Measurements from ENCODE around the gene TULP1. TPM values are rescaled to one million over a fixed set of nuclear protein-coding genes. Genes with fewer than 3 reads are reported as not detected.

The TULP1 gene
- total RNA-seq, 1 experiment from 2014 or later: not detected

GRCh38 chr6:35453236-35453635 is 59.5 kb downstream of the TULP1 start:
- DNase-seq: no peak
- CTCF ChIA-PET: interaction anchor here (0.9 to 1.0 kb wide), 2 partner anchors 15 to 99 kb away, joined by 3 to 5 read pairs; partner anchors contain the start of gene RPL10A
- H3K36me3 ChIP-seq (ENCODE audit: low read depth, low read length): no peaks in the 10 kb centered on the region; the same call in 1 of the 2 replicates
- peak overlapping the region; percentile 80 for H3K4me2 ChIP-seq (ENCODE audit: low read length)
- no peak overlapping the region for H3K27ac ChIP-seq (ENCODE audit: low read length)
- POLR2A ChIA-PET (ENCODE audit: unreplicated experiment): interaction anchor here (0.7 kb wide), 1 partner anchor 13 kb away, joined by 4 read pairs; no protein-coding TSS in a partner anchor
- BruUV-seq (replicated peaks): TSS peak; percentile 56
- no peaks in the 10 kb centered on the region for H3K27me3 ChIP-seq (ENCODE audit: low read length)
- H3F3A ChIP-seq (ENCODE audit: low read length, unreplicated experiment): no peaks in the 10 kb centered on the region
- peaks cover 24% of the 10 kb centered on the region for H3K79me2 ChIP-seq (ENCODE audit: low read length)
- H3K9ac ChIP-seq (ENCODE audit: low read length): peak overlapping the region; percentile 74
- H3K4me3 ChIP-seq (ENCODE audit: low read length): peak overlapping the region; percentile 79
- H2AFZ ChIP-seq (ENCODE audit: low read length): peak overlapping the region; percentile 66
- H3K9me2 ChIP-seq (replicated peaks; ENCODE audit: low read length): no peaks in the 10 kb centered on the region
- no peaks in the 10 kb centered on the region for H4K20me1 ChIP-seq (ENCODE audit: low read length)
- intact Hi-C loops (cut with micrococcal nuclease): loop anchor here (2.0 kb wide), 1 partner anchor 14 kb away; no protein-coding TSS in a partner anchor
- peaks cover 19% of the 10 kb centered on the region for H3K4me1 ChIP-seq (ENCODE audit: insufficient read depth, low read length)
- ATAC-seq: no peak
- no peaks in the 10 kb centered on the region for H3K9me3 ChIP-seq (ENCODE audit: low read length)
- TF ChIP-seq EZH2 (IDR thresholded peaks at IDR 0.05; ENCODE audit: low read length, unreplicated experiment): no peak
- no peak for TF ChIP-seq CTCF (conservative IDR thresholded peaks at IDR 0.05; ENCODE audit: low read depth, low read length)
- TF ChIP-seq EZH2phosphoT487 (IDR thresholded peaks at IDR 0.05; ENCODE audit: borderline replicate concordance, low read length): no peak

GRCh38 chr6:35452183-35453090 is 60.3 kb downstream of the TULP1 start, which contains the start of gene FANCE:
TSS of gene FANCE (plus strand) at chr6:35452338. CDS start at chr6:35452546, 208 bp downstream.
- H3K9me2 ChIP-seq (replicated peaks; ENCODE audit: low read length): no peaks in the 10 kb centered on the region
- peaks cover 19% of the 10 kb centered on the region for H3K4me1 ChIP-seq (ENCODE audit: insufficient read depth, low read length)
- no peaks in the 10 kb centered on the region for H3K27me3 ChIP-seq (ENCODE audit: low read length)
- H3K4me2 ChIP-seq (ENCODE audit: low read length): peak within 1 kb of the TSS; percentile 80
- H4K20me1 ChIP-seq (ENCODE audit: low read length): no peaks in the 10 kb centered on the region
- intact Hi-C loops (cut with micrococcal nuclease): loop anchor here (2.0 kb wide), 1 partner anchor 14 kb away; no protein-coding TSS in a partner anchor
- DNase-seq: peak; percentile 95
- peak within 1 kb of the TSS; percentile 79 for H3K4me3 ChIP-seq (ENCODE audit: low read length)
- peak within 1 kb of the TSS; percentile 74 for H3K9ac ChIP-seq (ENCODE audit: low read length)
- no peak for TF ChIP-seq EZH2phosphoT487 (IDR thresholded peaks at IDR 0.05; ENCODE audit: borderline replicate concordance, low read length)
- no peak for TF ChIP-seq EZH2 (IDR thresholded peaks at IDR 0.05; ENCODE audit: low read length, unreplicated experiment)
- no peak for TF ChIP-seq CTCF (conservative IDR thresholded peaks at IDR 0.05; ENCODE audit: low read depth, low read length)
- no peaks in the 10 kb centered on the region for H3K9me3 ChIP-seq (ENCODE audit: low read length)
- ATAC-seq: peak; percentile 79
- BruUV-seq (replicated peaks): no TSS peak
- peak within 1 kb of the TSS; percentile 66 for H2AFZ ChIP-seq (ENCODE audit: low read length)
- ChIA-PET CTCF (interaction anchor here (0.8 to 1.1 kb wide), 4 partner anchors 15 to 111 kb away, joined by 3 to 7 read pairs (median 4); partner anchors contain the start of genes PPARD and RPL10A), POLR2A (ENCODE audit: unreplicated experiment) (interaction anchor here (0.7 kb wide), 1 partner anchor 14 kb away, joined by 4 read pairs; no protein-coding TSS in a partner anchor)
- H3K27ac ChIP-seq (ENCODE audit: low read length): no peak within 1 kb of the TSS
- H3K79me2 ChIP-seq (ENCODE audit: low read length): peaks cover 24% of the 10 kb centered on the region
- H3K36me3 ChIP-seq (ENCODE audit: low read depth, low read length): no peaks in the 10 kb centered on the region; the same call in 1 of the 2 replicates
- no peaks in the 10 kb centered on the region for H3F3A ChIP-seq (ENCODE audit: low read length, unreplicated experiment)
